ENCODE data around the gene CPSF6. TPM values are rescaled to one million over a fixed set of nuclear protein-coding genes. Genes with fewer than 3 reads are reported as not detected.
A peak's percentile ranks its signal among the peaks of the same experiment; 100 is the strongest.

Gene CPSF6
- polyA plus RNA-seq, 1 donor (not counting 4 experiments of a cell fraction or from before 2014, with no cell fraction given), result 59.5 TPM

DNA sequence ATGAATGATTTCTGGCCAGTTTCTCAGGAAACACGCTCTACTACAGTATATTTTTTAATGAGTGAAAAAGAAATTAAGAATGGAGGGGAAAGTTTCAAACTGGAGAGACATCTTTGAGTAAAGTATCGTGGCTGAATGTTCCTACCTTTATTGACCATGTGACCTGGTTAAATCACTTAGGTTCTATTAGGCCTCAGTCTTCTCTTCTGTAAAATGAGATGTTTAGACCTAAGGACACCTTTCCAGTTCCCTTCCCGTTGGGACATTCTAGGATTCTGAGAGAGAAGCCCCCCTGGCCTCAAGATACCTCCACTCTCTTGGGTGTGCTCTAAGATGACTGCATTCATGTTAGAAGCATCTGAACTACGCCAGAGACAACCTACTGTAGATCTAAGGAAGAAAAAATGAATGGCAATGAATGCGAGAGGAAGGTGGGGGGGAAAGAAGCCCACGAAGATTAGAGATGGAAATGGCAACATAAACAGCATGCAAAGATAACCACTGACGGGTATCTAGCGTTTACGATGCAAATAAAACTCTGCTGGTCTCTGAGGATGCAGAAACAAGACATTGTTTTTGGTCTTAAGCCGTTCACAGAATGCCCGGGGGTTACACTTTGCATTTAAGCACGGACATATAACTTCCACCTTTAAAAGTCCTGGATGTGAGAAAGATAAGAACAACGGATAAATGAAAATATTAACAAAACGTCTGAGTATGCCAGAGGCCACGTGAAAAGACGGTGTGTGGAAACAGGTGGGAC is 599 bp upstream of the CPSF6 start:
- peak overlapping the region; percentile 90 for H3K4me2 ChIP-seq (ENCODE audit: control insufficient read depth, extremely low read depth, insufficient read depth, low read depth, low read length)
- peak overlapping the region; percentile 92 for H2AFZ ChIP-seq (ENCODE audit: control insufficient read depth, low read length)
- peaks cover 0 to 2% of the 10 kb centered on the region in 2 experiments for H3K36me3 ChIP-seq (ENCODE audit: control insufficient read depth in 2 of 2, extremely low read depth in 1 of 2, insufficient read depth in 2 of 2, low read length in 2 of 2)
- H3K9me3 ChIP-seq (ENCODE audit: control insufficient read depth, low read depth, low read length), result no peaks in the 10 kb centered on the region
- peak; percentile 39 for FAIRE-seq
- H3K9ac ChIP-seq (ENCODE audit: control insufficient read depth, extremely low read depth, insufficient read depth, low read length), result peak overlapping the region; percentile 93
- H3K79me2 ChIP-seq (ENCODE audit: control insufficient read depth, insufficient read depth, low read length), result peaks cover 43% of the 10 kb centered on the region
- dilution Hi-C loops (cut with MboI; ENCODE audit: extremely low pct_ligation_motif_present, low sequenced_read_pairs), result no loop called here
- peaks cover 5% of the 10 kb centered on the region for H3K9me1 ChIP-seq (ENCODE audit: control insufficient read depth, extremely low read depth, insufficient read depth, low read length)
- peak overlapping the region; percentile 50 to 92 (median 80) for H3K4me3 ChIP-seq (ENCODE audit: control insufficient read depth in 2 of 3, extremely low read depth in 1 of 3, insufficient read depth in 2 of 3, low read depth in 1 of 3, low read length in 3 of 3)
- H3K27me3 ChIP-seq (ENCODE audit: control insufficient read depth, extremely low read depth, insufficient read depth, low read length), result no peaks in the 10 kb centered on the region
- peaks cover 23% of the 10 kb centered on the region for H3K4me1 ChIP-seq (ENCODE audit: control insufficient read depth, extremely low read depth, insufficient read depth, low read length)
- H4K20me1 ChIP-seq (ENCODE audit: control insufficient read depth, extremely low read depth, insufficient read depth, low read length), result peaks cover 12% of the 10 kb centered on the region
- no peak for DNase-seq (ENCODE audit: low read depth, low spot score)
- H3K27ac ChIP-seq (ENCODE audit: control insufficient read depth, insufficient read depth, low read length), result peak overlapping the region; percentile 33
- TF ChIP-seq CTCF (optimal IDR thresholded peaks at IDR 0.05 in 1 of 3, IDR thresholded peaks at IDR 0.05 in 1 of 3, conservative IDR thresholded peaks at IDR 0.05 in 1 of 3; ENCODE audit: extremely low read depth in 1 of 3, insufficient read depth in 2 of 3, low read length in 3 of 3) (no peak), EZH2 (IDR thresholded peaks at IDR 0.05; ENCODE audit: low read length) (no peak)

DNA sequence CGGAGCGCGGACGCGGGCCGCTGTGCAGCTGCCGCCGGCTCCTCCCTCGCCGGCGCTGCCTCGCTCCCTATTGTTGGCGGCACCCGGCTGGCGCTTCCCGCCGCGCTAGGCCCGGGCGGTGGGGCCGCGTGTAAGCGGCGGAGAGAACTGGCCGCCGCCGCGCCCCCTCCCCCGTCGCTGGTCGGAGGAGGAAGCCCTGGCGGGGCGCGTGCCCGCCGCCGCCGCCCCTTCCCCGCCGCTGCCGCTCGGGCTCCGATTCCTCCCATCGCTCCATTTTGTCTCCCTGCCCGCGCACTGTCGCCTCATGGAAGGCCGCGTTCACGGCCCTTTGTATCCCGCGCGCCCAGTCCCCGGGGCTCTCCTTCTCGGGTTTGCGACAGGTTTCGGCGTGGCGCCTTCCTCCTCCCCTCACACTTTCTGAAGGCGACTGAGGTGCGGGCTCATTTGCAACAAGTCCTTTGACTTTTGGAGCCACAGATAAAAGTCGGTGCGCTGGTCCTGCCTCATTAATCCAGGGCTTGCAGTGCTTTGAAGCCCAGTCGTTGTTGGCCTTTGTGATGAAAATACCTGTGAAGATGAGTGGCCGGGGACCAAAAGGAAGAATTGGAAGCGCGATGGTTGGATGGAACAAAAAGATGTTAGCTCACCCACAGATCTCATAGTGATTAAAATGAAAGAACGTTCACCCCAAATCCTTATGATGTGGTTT is 707 bp downstream of the CPSF6 start:
- H2AFZ ChIP-seq (ENCODE audit: control insufficient read depth, low read length), result peak overlapping the region; percentile 37
- peak overlapping the region; percentile 80 to 100 (median 92) for H3K4me3 ChIP-seq (ENCODE audit: control insufficient read depth in 2 of 3, extremely low read depth in 1 of 3, insufficient read depth in 2 of 3, low read depth in 1 of 3, low read length in 3 of 3)
- H4K20me1 ChIP-seq (ENCODE audit: control insufficient read depth, extremely low read depth, insufficient read depth, low read length), result peaks cover 17% of the 10 kb centered on the region
- peak overlapping the region; percentile 86 for H3K27ac ChIP-seq (ENCODE audit: control insufficient read depth, insufficient read depth, low read length)
- TF ChIP-seq CTCF (optimal IDR thresholded peaks at IDR 0.05 in 1 of 3, IDR thresholded peaks at IDR 0.05 in 1 of 3, conservative IDR thresholded peaks at IDR 0.05 in 1 of 3; ENCODE audit: extremely low read depth in 1 of 3, insufficient read depth in 2 of 3, low read length in 3 of 3), result no peak
- TF ChIP-seq EZH2 (IDR thresholded peaks at IDR 0.05; ENCODE audit: low read length), result no peak
- dilution Hi-C loops (cut with MboI; ENCODE audit: extremely low pct_ligation_motif_present, low sequenced_read_pairs), result no loop called here
- H3K4me1 ChIP-seq (ENCODE audit: control insufficient read depth, extremely low read depth, insufficient read depth, low read length), result peaks cover 23% of the 10 kb centered on the region
- peaks cover 56% of the 10 kb centered on the region for H3K79me2 ChIP-seq (ENCODE audit: control insufficient read depth, insufficient read depth, low read length)
- H3K9ac ChIP-seq (ENCODE audit: control insufficient read depth, extremely low read depth, insufficient read depth, low read length), result peak overlapping the region; percentile 93
- peaks cover 0 to 3% of the 10 kb centered on the region in 2 experiments for H3K36me3 ChIP-seq (ENCODE audit: control insufficient read depth in 2 of 2, extremely low read depth in 1 of 2, insufficient read depth in 2 of 2, low read length in 2 of 2)
- no peaks in the 10 kb centered on the region for H3K9me3 ChIP-seq (ENCODE audit: control insufficient read depth, low read depth, low read length)
- no peak for FAIRE-seq
- H3K4me2 ChIP-seq (ENCODE audit: control insufficient read depth, extremely low read depth, insufficient read depth, low read depth, low read length), result peak overlapping the region; percentile 77
- H3K9me1 ChIP-seq (ENCODE audit: control insufficient read depth, extremely low read depth, insufficient read depth, low read length), result peaks cover 5% of the 10 kb centered on the region
- no peaks in the 10 kb centered on the region for H3K27me3 ChIP-seq (ENCODE audit: control insufficient read depth, extremely low read depth, insufficient read depth, low read length)
- no peak for DNase-seq (ENCODE audit: low read depth, low spot score)

Measured in keratinocyte (primary cell).